Stomach (tissue), 4 donors: ENCODE results near the gene PLEKHA6.

Experiments used
- CTCF ChIP-seq, 7 experiments: fragments of 450-650 bp in 4 of 7; fragments of 200-600 bp in 3 of 7; sonication (generic) in 3 of 7; IDR thresholded peaks; one replicate each; pipeline ENCODE4 v1.5.1; 2016 to 2019; ENCODE audit warnings: antibody characterized with exemption in 7 of 7, control low read depth in 2 of 7, mild to moderate bottlenecking in 1 of 7
- EP300 ChIP-seq: sonication (generic); formaldehyde crosslinking; IDR thresholded peaks from one replicate; pipeline ENCODE4 v1.6.1; 2017; ENCODE audit warnings: antibody characterized with exemption
- POLR2A ChIP-seq, 4 donors: fragments of 450-650 bp; IDR thresholded peaks; one replicate each; pipeline ENCODE4 v1.6.1; 2016; ENCODE audit warnings: antibody characterized with exemption in 4 of 4, control low read depth in 2 of 4, mild to moderate bottlenecking in 1 of 4, moderate library complexity in 1 of 4
- POLR2AphosphoS5 ChIP-seq, 3 donors: sonication (generic); formaldehyde crosslinking; IDR thresholded peaks; one replicate each; pipeline ENCODE4 v1.6.1; 2016; ENCODE audit warnings: antibody characterized with exemption in 3 of 3

GRCh38 chr1:204241050-204241449 is 118.7 kb downstream of the PLEKHA6 start:
- TF ChIP-seq POLR2AphosphoS5 (IDR thresholded peaks at IDR 0.05) (no peak), POLR2A (IDR thresholded peaks at IDR 0.05) (no peak), CTCF (IDR thresholded peaks at IDR 0.05) (no peak), EP300 (no peak)
